Activated naive CD8-positive, alpha-beta T cell (primary cell): ENCODE measurements around the gene TESMIN.

Source experiments
- H3K27ac Mint-ChIP-seq: one replicate; pipeline ENCODE4 v1.8.0; 2021; ENCODE audit warnings: mixed read lengths
- H3K27me3 Mint-ChIP-seq: one replicate; pipeline ENCODE4 v1.8.0; 2021; ENCODE audit warnings: mixed read lengths
- H3K36me3 Mint-ChIP-seq: one replicate; pipeline ENCODE4 v1.8.0; 2021; ENCODE audit warnings: mixed read lengths
- H3K4me1 Mint-ChIP-seq: one replicate; pipeline ENCODE4 v1.8.0; 2021; ENCODE audit warnings: low read depth, mixed read lengths
- H3K4me3 Mint-ChIP-seq: one replicate; pipeline ENCODE4 v1.8.0; 2021; ENCODE audit warnings: mild to moderate bottlenecking, mixed read lengths
- H3K9me3 Mint-ChIP-seq: one replicate; pipeline ENCODE4 v1.8.0; 2021; ENCODE audit warnings: low read depth, mixed read lengths

TESMIN gene

DNA sequence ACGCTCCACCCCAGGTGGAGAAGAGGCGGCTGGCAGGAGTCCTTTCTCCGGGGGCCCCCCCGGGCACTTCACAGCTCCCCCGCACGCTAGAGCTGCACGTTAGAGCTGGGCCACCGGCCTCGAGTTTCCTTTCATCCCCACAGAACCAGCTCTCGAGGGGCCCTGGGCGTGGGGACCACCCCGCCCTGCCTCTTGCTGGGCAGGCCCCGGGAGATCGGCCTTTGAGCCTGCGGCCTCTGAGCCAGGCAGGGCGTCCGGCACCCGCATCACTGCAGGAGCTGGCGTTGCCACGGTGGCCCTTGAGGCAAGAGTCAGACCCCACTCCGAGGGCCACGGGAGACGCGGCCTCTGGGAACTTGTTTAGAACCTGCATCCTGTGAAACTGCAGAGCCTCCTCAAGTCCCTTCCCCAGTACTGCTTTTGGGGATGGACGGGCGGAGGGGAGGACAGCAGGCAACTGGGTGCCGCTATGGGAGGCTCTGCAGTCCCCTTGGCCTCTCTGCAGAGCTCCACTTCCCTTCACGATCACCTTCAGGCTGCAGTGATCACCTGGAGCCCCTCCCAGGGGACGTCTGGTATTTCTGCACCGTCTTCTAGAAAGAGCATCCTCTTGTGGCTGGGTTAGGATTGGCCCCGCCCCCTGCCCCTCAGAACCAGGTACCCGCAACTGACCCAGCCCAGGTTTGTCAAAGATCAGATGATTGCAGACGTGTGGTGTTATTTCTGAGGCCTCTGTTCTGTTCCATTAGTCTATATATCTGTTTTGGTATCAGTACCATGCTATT, 80.9 kb downstream of the TESMIN start:
- Mint-ChIP-seq H3K4me3 (no peak overlapping the region), H3K27me3 (no peaks in the 10 kb centered on the region), H3K9me3 (no peaks in the 10 kb centered on the region), H3K36me3 (no peaks in the 10 kb centered on the region), H3K4me1 (no peaks in the 10 kb centered on the region), H3K27ac (no peak overlapping the region)

DNA sequence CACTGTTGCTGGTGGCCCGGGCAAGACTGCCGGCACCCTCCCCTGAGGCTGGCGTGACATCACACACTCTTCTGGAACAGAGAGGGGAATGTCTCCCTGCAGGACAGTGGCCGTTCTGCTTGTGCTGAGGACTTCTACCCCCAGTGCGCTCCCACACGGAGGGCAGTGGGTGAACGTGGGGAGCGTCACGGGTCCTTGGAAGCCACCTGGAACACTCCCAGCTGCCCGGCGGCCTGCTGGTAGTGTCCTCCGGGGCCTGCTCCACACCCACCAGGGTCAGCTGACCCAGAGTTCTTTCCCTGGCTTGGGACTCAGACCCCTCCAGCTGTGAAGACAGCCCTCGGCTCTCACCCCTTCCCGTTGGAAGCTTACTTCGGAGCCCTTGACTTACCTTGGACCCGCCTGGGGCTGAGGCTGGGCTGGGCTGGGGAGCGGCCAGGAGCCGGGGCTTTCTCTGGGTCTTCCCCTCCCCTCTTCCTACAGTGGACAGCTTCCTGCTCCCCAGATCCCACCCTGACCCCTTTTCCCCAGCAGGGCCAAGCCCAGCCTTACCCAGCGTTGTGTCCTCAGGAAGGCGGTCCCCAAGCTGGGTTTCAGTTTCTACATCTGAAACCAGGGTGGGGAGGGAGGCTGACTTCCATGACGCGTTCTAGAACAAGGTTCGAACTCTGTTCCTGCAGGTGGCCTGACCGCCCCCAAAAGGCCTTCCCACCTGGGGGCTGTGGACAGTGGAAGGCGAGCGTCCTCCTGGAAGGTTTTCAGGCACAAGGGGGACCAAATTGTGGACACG, 81.8 kb downstream of the TESMIN start:
- H3K4me3 Mint-ChIP-seq: no peak overlapping the region
- no peak overlapping the region for H3K27ac Mint-ChIP-seq
- no peaks in the 10 kb centered on the region for H3K36me3 Mint-ChIP-seq
- H3K9me3 Mint-ChIP-seq: no peaks in the 10 kb centered on the region
- H3K4me1 Mint-ChIP-seq: no peaks in the 10 kb centered on the region
- no peaks in the 10 kb centered on the region for H3K27me3 Mint-ChIP-seq

GRCh38 chr11:68667511-68668500, 83.5 kb downstream of the TESMIN start:
- Mint-ChIP-seq H3K27ac (no peak overlapping the region), H3K9me3 (no peaks in the 10 kb centered on the region), H3K36me3 (no peaks in the 10 kb centered on the region), H3K4me3 (no peak overlapping the region), H3K4me1 (no peaks in the 10 kb centered on the region), H3K27me3 (no peaks in the 10 kb centered on the region)

DNA sequence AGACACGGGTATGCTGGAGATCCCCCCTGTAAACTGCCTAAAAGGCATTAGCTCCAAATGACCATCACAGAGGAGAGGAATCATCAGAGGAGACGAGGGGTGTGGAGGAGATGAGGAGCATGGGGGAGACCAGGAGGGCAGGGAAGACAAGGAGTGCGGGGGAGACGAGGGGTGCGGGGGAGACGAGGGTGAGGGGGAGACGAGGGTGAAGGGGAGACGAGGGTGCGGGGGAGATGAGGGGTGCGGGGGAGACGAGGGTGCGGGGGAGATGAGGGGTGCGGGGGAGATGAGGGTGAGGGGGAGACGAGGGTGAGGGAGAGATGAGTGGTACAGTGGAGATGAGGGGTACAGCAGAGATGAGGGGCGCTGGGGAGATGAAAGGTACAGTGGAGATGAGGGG, 84.5 kb downstream of the TESMIN start:
- Mint-ChIP-seq H3K4me3 (no peak overlapping the region), H3K36me3 (no peaks in the 10 kb centered on the region), H3K9me3 (no peaks in the 10 kb centered on the region), H3K27ac (no peak overlapping the region), H3K4me1 (no peaks in the 10 kb centered on the region), H3K27me3 (no peaks in the 10 kb centered on the region)

GRCh38 chr11:68665436-68665835, 85.9 kb downstream of the TESMIN start:
- Mint-ChIP-seq H3K9me3 (no peaks in the 10 kb centered on the region), H3K27me3 (no peaks in the 10 kb centered on the region), H3K4me1 (no peaks in the 10 kb centered on the region), H3K27ac (no peak overlapping the region), H3K36me3 (no peaks in the 10 kb centered on the region), H3K4me3 (no peak overlapping the region)

GRCh38 chr11:68664906-68665305, 86.4 kb downstream of the TESMIN start:
- Mint-ChIP-seq H3K4me1 (no peaks in the 10 kb centered on the region), H3K9me3 (no peaks in the 10 kb centered on the region), H3K27me3 (no peaks in the 10 kb centered on the region), H3K4me3 (no peak overlapping the region), H3K36me3 (no peaks in the 10 kb centered on the region), H3K27ac (no peak overlapping the region)

DNA sequence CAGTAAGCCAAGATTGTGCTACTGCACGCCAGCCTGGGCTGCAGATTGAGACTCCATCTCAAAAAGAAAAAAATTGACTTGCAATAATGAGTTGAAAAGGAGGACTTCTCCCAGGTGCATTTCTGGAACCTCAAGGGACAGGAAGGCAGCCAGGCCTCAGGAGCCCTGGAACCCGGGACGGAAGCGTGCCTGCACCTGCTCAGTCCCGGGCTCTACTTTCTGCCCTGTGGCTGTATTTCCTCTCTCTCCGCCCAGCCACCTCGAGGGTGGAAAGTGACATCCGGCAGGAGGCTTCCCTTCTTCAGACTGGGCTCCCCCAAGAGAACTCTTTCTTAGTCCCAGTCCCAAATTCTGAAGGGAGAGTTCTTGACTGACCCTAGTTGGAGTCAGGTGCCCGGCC, 87.2 kb downstream of the TESMIN start:
- no peaks in the 10 kb centered on the region for H3K4me1 Mint-ChIP-seq
- H3K4me3 Mint-ChIP-seq: no peak overlapping the region
- H3K27ac Mint-ChIP-seq: no peak overlapping the region
- H3K9me3 Mint-ChIP-seq: no peaks in the 10 kb centered on the region
- no peaks in the 10 kb centered on the region for H3K36me3 Mint-ChIP-seq
- H3K27me3 Mint-ChIP-seq: no peaks in the 10 kb centered on the region

DNA sequence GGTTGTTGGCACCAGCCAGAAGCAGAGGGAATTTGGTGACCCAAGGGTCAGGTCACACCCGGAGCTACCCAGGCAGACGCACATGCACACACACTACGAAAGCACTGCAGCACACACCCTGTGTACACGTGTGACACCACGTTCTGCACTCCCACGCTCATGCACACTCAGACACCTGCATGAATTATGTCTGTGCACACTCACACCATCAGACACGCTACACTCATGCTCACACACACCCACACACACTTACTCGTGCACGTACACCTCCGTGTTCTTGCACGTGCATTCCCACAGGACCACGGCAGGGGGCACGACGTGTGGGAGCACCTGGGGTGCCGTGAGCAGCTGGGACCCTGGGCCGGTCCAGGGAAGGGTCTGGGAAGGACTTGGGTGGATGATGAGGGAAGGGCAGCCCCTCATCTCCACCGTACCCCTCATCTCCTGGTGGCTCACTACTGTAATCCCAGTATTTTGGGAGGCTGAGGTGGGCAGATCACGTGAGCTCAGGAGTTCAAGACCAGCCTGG, 87.8 kb downstream of the TESMIN start:
- Mint-ChIP-seq H3K27me3 (no peaks in the 10 kb centered on the region), H3K27ac (no peak overlapping the region), H3K4me1 (no peaks in the 10 kb centered on the region), H3K9me3 (no peaks in the 10 kb centered on the region), H3K4me3 (no peak overlapping the region), H3K36me3 (no peaks in the 10 kb centered on the region)

GRCh38 chr11:68661697-68662603, 89.4 kb downstream of the TESMIN start:
- Mint-ChIP-seq H3K36me3 (no peaks in the 10 kb centered on the region), H3K9me3 (no peaks in the 10 kb centered on the region), H3K27me3 (no peaks in the 10 kb centered on the region), H3K4me3 (no peak overlapping the region), H3K4me1 (no peaks in the 10 kb centered on the region), H3K27ac (no peak overlapping the region)

DNA sequence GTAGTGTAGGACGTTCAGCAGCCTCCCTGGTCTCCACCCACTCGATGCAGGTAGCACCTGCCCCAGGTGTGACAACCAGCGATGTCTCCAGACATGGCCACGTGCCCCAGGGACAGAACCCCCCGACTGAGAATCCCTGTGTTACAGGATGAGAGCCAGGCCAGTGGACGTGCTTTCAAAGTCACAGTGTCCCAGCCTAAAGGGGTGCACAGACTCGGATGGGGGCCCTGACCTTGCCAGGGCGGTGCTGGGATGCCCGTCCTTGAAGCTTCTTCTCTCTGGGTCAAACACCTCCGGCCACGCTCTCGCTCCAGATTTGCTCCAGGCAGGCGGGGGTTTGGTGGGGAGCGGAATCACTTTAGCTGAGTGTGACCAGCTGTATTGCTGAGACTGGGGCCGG, 90.3 kb downstream of the TESMIN start:
- Mint-ChIP-seq H3K27ac (no peak overlapping the region), H3K4me1 (no peaks in the 10 kb centered on the region), H3K4me3 (no peak overlapping the region), H3K9me3 (no peaks in the 10 kb centered on the region), H3K27me3 (no peaks in the 10 kb centered on the region), H3K36me3 (no peaks in the 10 kb centered on the region)

DNA sequence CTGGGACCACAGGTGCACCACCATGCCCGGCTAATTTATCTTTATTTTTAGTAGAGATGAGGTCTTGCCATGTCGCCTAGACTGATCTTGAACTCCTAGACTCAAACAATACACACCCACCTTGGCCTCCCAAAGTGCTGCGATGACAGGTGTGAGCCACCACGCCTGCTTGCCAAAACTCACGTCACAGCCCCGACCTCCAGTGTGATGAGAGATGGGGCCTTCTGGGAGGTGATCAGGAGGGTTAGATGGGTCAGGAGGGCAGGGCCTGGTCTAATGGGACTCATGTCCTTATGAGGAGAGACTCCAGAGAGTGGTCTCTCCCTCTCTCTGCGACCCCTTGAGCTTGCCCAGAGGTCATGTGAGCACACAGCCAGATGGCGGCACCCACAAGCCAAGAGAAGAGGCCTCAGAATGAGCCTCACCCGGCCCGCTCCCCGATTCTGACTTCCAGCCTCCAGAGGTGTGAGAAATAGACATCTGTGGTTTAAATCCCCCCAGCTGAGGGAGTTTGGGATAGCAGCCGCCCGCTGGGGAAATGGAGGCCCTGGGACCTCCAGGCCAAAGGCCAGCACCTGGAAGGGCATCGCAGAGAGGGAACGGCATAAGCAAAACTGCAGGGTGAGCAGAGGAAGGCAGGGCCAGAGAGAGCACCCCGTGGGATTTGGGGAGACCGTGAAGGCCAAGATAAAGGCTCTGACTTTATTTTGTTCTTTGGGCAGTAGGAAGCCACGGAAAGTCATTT, 91.1 kb downstream of the TESMIN start:
- H3K36me3 Mint-ChIP-seq: no peaks in the 10 kb centered on the region

DNA sequence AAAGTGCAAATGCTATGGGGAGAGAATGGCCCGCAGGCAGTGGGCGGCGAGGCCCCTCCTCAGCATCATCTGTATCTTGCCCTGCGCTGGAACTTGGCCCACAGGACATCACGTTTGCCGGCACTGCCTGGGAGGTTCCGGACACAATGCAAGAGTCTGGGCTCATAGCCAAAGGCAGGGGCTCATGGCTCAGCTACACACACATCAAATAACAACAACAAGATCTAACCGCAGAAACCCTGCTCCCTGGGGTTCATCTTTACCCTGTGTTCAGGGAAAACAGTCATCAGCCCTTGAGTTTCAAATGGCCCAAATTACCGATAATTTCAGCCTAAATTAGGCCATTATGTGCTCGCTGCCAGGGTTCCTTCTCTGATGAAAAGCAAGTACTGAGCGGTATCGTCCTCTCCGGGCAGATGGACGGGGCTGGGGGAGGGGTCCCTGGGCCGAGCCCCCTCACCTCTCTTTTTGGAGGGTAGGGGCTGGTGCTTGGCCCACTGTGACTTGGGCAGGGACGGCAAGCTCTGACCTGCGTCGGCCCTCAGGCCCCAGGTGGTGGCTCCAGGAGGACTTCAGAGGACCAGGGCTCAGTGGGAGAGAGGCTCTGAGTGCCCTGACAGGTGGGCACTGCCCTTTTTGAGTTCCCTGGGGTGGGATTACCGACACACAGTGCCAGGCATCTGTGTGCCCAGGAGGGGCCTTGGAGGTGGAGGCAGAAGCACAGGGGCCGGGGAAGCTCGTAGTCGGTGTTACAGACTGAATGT, 92.0 kb downstream of the TESMIN start:
- Mint-ChIP-seq H3K9me3 (peaks cover 5% of the 10 kb centered on the region), H3K36me3 (no peaks in the 10 kb centered on the region), H3K4me3 (no peak overlapping the region), H3K4me1 (no peaks in the 10 kb centered on the region), H3K27ac (no peak overlapping the region), H3K27me3 (no peaks in the 10 kb centered on the region)

More for the DNA sequence above, 91.1 kb downstream of the TESMIN start:
- Mint-ChIP-seq H3K4me1 (no peaks in the 10 kb centered on the region), H3K4me3 (no peak overlapping the region), H3K27ac (no peak overlapping the region), H3K27me3 (no peaks in the 10 kb centered on the region), H3K9me3 (peaks cover 3% of the 10 kb centered on the region)

GRCh38 chr11:68658661-68659060, 92.7 kb downstream of the TESMIN start:
- Mint-ChIP-seq H3K36me3 (no peaks in the 10 kb centered on the region), H3K4me3 (no peak overlapping the region), H3K27me3 (no peaks in the 10 kb centered on the region), H3K4me1 (no peaks in the 10 kb centered on the region), H3K9me3 (peaks cover 5% of the 10 kb centered on the region), H3K27ac (no peak overlapping the region)
